H1 (cell line): ENCODE data around the gene LY86. TPM values are rescaled to one million over a fixed set of nuclear protein-coding genes. Genes with fewer than 3 reads are reported as not detected.

Experiments
- CBX8 ChIP-seq: fragments of 300-800, 300-1000 bp; sonication (generic); IDR thresholded peaks from 2 replicates; pipeline ENCODE4 v1.7.1; 2016; ENCODE audit warnings: low read depth, low read length, borderline replicate concordance
- CEBPB ChIP-seq: IDR thresholded peaks from 2 replicates; pipeline ENCODE4 v1.6.1; 2012; ENCODE audit warnings: low read depth, low read length
- CHD7 ChIP-seq: fragments of 300-600 bp; sonication (generic); IDR thresholded peaks from 2 replicates; pipeline ENCODE4 v1.7.1; 2012; ENCODE audit warnings: low read length, moderate library complexity, mild to moderate bottlenecking, inconsistent platforms; ENCODE audit not compliant: insufficient replicate concordance
- HDAC6 ChIP-seq: IDR thresholded peaks from one replicate; pipeline ENCODE4 v1.7.1; 2012; ENCODE audit warnings: low read depth, mild to moderate bottlenecking, inconsistent platforms, low read length, moderate library complexity
- POLR2AphosphoS5 ChIP-seq: IDR thresholded peaks from 2 replicates; pipeline ENCODE4 v1.6.1; 2011; ENCODE audit warnings: low read depth, low read length
- SP2 ChIP-seq: IDR thresholded peaks from 2 replicates; pipeline ENCODE4 v1.6.1; 2012; ENCODE audit warnings: mild to moderate bottlenecking, low read length, inconsistent platforms
- TEAD4 ChIP-seq: IDR thresholded peaks from 2 replicates; pipeline ENCODE4 v1.6.1; 2012; ENCODE audit warnings: low read depth, low read length, inconsistent platforms, mixed read lengths
- polyA plus RNA-seq, 7 experiments: library from polyadenylated mRNA; depleted of rRNA in 3 of 7; stranded (reverse) in 5 of 7; unstranded in 2 of 7; fragments of >200 nt in 5 of 7; fragments of 200-250 nt in 2 of 7; gene quantifications; 1 replicate in 5 of 7; 2 replicates in 1 of 7; 4 replicates in 1 of 7; pipeline versions ENCODE4 v1.2.1 to v1.2.3, GENCODE V29; 2011 to 2013; ENCODE audit warnings: missing spikeins in 2 of 7, mixed read lengths in 2 of 7
- total RNA-seq: library from RNA; stranded (reverse); fragmentation: NEBNext Ultra II Directional; extraction: Animal tissue kit (Norgen Biotek cat#: 25700); gene quantifications from 2 replicates; pipeline ENCODE4 v1.2.1, GENCODE V29; 2021

Gene LY86
- total and polyA plus RNA-seq, 2 of the 8 experiments (the other 6 are each of a cell fraction or from before 2014, with no cell fraction given), result not detected

GRCh38 chr6:6681075-6681849 is 92.7 kb downstream of the LY86 start (continued):
- no peak for TF ChIP-seq CHD7
- TF ChIP-seq SP2, result no peak
- no peak for TF ChIP-seq CEBPB
- TF ChIP-seq POLR2AphosphoS5, result no peak
- no peak for TF ChIP-seq HDAC6
- no peak for TF ChIP-seq TEAD4
- no peak for TF ChIP-seq CBX8
